ENCODE results near the gene B4GAT1.

The B4GAT1 gene

GRCh38 chr11:66336234-66337102 is 11.0 kb downstream of the B4GAT1 start, which contains the start of gene RIN1:
TSS of gene RIN1 (minus strand) at chr11:66336434. CDS start at chr11:66336402, 32 bp downstream.
- no peak for DNase-seq (ENCODE audit: low read depth in 2 of 2)

- DNase-seq (ENCODE audit: low read depth in 2 of 2): no peak
Measured at GRCh38 chr11:66335531-66336233, 11.7 kb downstream of the B4GAT1 start.

GRCh38 chr11:66334605-66335442 is 12.6 kb downstream of the B4GAT1 start:
- no peak for DNase-seq (ENCODE audit: low read depth in 2 of 2)

GRCh38 chr11:66333896-66334604 is 13.4 kb downstream of the B4GAT1 start:
- DNase-seq (ENCODE audit: low read depth in 2 of 2): no peak

- DNase-seq (ENCODE audit: low read depth in 2 of 2): no peak
Measured at GRCh38 chr11:66333220-66333877, 14.1 kb downstream of the B4GAT1 start.

GRCh38 chr11:66332371-66333219 is 14.8 kb downstream of the B4GAT1 start:
- no peak for DNase-seq (ENCODE audit: low read depth in 2 of 2)

GRCh38 chr11:66331542-66332370 is 15.7 kb downstream of the B4GAT1 start:
- no peak for DNase-seq (ENCODE audit: low read depth in 2 of 2)

- no peak for DNase-seq (ENCODE audit: low read depth in 2 of 2)
Measured at GRCh38 chr11:66330931-66331330, 16.5 kb downstream of the B4GAT1 start.

GRCh38 chr11:66329165-66329673 is 18.2 kb downstream of the B4GAT1 start:
- no peak for DNase-seq (ENCODE audit: low read depth in 2 of 2)

- peak; percentile 54 to 66 for DNase-seq (ENCODE audit: low read depth in 2 of 2)
Measured at GRCh38 chr11:66328302-66329144, 18.9 kb downstream of the B4GAT1 start.

- DNase-seq (ENCODE audit: low read depth in 2 of 2): no peak
Measured at GRCh38 chr11:66328031-66328301, 19.5 kb downstream of the B4GAT1 start.

- no peak for DNase-seq (ENCODE audit: low read depth in 2 of 2)
Measured at GRCh38 chr11:66327171-66328030, 20.0 kb downstream of the B4GAT1 start.

GRCh38 chr11:66326261-66327111 is 20.9 kb downstream of the B4GAT1 start:
- DNase-seq (ENCODE audit: low read depth in 2 of 2): no peak

- no peak for DNase-seq (ENCODE audit: low read depth in 2 of 2)
Measured at GRCh38 chr11:66325263-66325671, 22.2 kb downstream of the B4GAT1 start.

- DNase-seq (ENCODE audit: low read depth in 2 of 2): no peak
Measured at GRCh38 chr11:66324664-66325063, 22.8 kb downstream of the B4GAT1 start.

GRCh38 chr11:66323684-66324083 is 23.7 kb downstream of the B4GAT1 start:
- DNase-seq (ENCODE audit: low read depth in 2 of 2): no peak
